ENCODE measurements around the gene AKAP13. TPM values are rescaled to one million over a fixed set of nuclear protein-coding genes. Genes with fewer than 3 reads are reported as not detected.

Gene AKAP13
- total RNA-seq, 1 experiment from 2014 or later: 47.3 TPM

GRCh38 chr15:85717212-85717611 is 336.8 kb downstream of the AKAP13 start:
- H3K9ac ChIP-seq (ENCODE audit: extremely low read depth, insufficient read length, low read length): no peak overlapping the region
- H2BK12ac ChIP-seq (ENCODE audit: insufficient read length, low read depth, low read length): no peak overlapping the region
- H4K5ac ChIP-seq (ENCODE audit: insufficient read length, low read depth, low read length): no peak overlapping the region
- H2AK5ac ChIP-seq (ENCODE audit: insufficient read length, low read length): no peak overlapping the region
- no peak overlapping the region for H3K14ac ChIP-seq (ENCODE audit: insufficient read depth, low read length)
- no peak overlapping the region for H3K56ac ChIP-seq (ENCODE audit: insufficient read length, low read depth, low read length)
- H3K79me2 ChIP-seq (ENCODE audit: insufficient read depth, low read length): no peaks in the 10 kb centered on the region
- Mint-ChIP-seq H3K36me3 (ENCODE audit: insufficient read depth in 1 of 3, low read depth in 3 of 3) (peaks cover 4 to 52% (median 45%) of the 10 kb centered on the region in 3 experiments; a peak in 6 of 7 replicates), H3K27me3 (ENCODE audit: low read depth) (no peaks in the 10 kb centered on the region), H3K4me3 (no peak overlapping the region), H3K27ac (no peak overlapping the region), H3K9me3 (no peaks in the 10 kb centered on the region), H3K4me1 (peaks cover 6% of the 10 kb centered on the region in 2 experiments; a peak in 3 of 4 replicates)
- H3K4ac ChIP-seq (ENCODE audit: low read depth, low read length): no peak overlapping the region
- H2AFZ ChIP-seq (ENCODE audit: low read length): no peak overlapping the region
- no peak overlapping the region for H3K4me2 ChIP-seq (ENCODE audit: insufficient read depth, insufficient read length, low read length)
- no peaks in the 10 kb centered on the region for H4K20me1 ChIP-seq (ENCODE audit: control insufficient read depth, insufficient read depth, insufficient read length)
- DNase-seq: no peak
- no peak overlapping the region for H2BK15ac ChIP-seq (ENCODE audit: low read depth, low read length)
- H2BK120ac ChIP-seq (ENCODE audit: low read depth, low read length, poor library complexity, severe bottlenecking): no peak overlapping the region
- no peaks in the 10 kb centered on the region for H3K9me3 ChIP-seq (ENCODE audit: control insufficient read depth, low read depth, low read length)
- no peak overlapping the region for H4K91ac ChIP-seq (ENCODE audit: insufficient read length, low read depth, low read length)
- H4K8ac ChIP-seq (replicated peaks; ENCODE audit: insufficient read length, low read depth, low read length): no peak overlapping the region
- no peaks in the 10 kb centered on the region for H3K4me1 ChIP-seq (ENCODE audit: insufficient read depth, low read length)
- WGBS (ENCODE audit: extremely low coverage, insufficient read length, low lambda C conversion rate): no CpG with 5 or more reads among the region's 2 CpGs
- H3K27me3 ChIP-seq (ENCODE audit: insufficient read depth, low read length): no peaks in the 10 kb centered on the region
- H3K27ac ChIP-seq (ENCODE audit: insufficient read length, low read depth, low read length): no peak overlapping the region
- H3K23ac ChIP-seq (ENCODE audit: insufficient read length, low read depth, low read length): no peak overlapping the region
- H3K18ac ChIP-seq (ENCODE audit: insufficient read length, low read depth, low read length): no peak overlapping the region
- no peaks in the 10 kb centered on the region for H3K79me1 ChIP-seq (ENCODE audit: insufficient read depth, low read depth, low read length, poor library complexity, severe bottlenecking)
- no peak overlapping the region for H3T11ph ChIP-seq (ENCODE audit: low read length)
- no peak overlapping the region for H2BK5ac ChIP-seq (ENCODE audit: insufficient read length, low read length)
- H3K23me2 ChIP-seq (ENCODE audit: insufficient read length, low read depth, low read length, poor library complexity, severe bottlenecking): no peaks in the 10 kb centered on the region
- no peak for TF ChIP-seq CTCF (conservative IDR thresholded peaks at IDR 0.05)
- H2BK20ac ChIP-seq (ENCODE audit: low read depth, low read length, poor library complexity, severe bottlenecking): no peak overlapping the region
